ENCODE results near the gene ANKRD31. TPM values are rescaled to one million over a fixed set of nuclear protein-coding genes. Genes with fewer than 3 reads are reported as not detected.
"Not testable (repeated sequence)": the region's sequence is repeated elsewhere in the genome, so short reads cannot be mapped to it uniquely, and the experiment has no call there.

The ANKRD31 gene
- polyA plus RNA-seq, 6 donors from 2014 or later = 0.04 to 0.27 (median 0.08) TPM; not detected in 1

DNA sequence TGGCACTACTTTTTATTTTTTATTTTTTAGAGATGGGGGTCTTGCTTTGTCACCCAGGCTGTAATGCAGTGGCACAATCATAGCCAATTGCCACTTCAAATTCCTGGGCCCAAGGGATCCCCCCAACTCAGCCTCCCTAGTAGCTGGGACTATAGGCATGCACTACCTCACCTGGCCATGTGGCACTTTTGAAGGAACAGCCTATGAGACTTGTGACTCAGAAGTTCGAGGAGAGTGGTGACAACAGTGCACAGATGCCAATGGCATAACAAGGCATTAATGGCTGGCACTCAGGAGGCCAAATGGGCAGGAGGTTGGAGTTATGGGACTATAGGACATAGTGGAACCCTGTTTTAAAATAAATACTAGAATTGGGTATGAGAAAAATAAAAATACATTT, 33.7 kb downstream of the ANKRD31 start:
- H3K36me3 Mint-ChIP-seq = no peaks in the 10 kb centered on the region
- DNase-seq = no peak
- ATAC-seq (ENCODE audit: low read depth in 2 of 2) = no peak
- no peaks in the 10 kb centered on the region for H3K9me3 Mint-ChIP-seq
- no peak overlapping the region for H3K27ac Mint-ChIP-seq
- H3K4me1 Mint-ChIP-seq = no peaks in the 10 kb centered on the region
- no peak overlapping the region for H3K4me3 Mint-ChIP-seq
- peaks cover 0 to 4% (median 0%) of the 10 kb centered on the region in 3 donors for H3K27me3 Mint-ChIP-seq

DNA sequence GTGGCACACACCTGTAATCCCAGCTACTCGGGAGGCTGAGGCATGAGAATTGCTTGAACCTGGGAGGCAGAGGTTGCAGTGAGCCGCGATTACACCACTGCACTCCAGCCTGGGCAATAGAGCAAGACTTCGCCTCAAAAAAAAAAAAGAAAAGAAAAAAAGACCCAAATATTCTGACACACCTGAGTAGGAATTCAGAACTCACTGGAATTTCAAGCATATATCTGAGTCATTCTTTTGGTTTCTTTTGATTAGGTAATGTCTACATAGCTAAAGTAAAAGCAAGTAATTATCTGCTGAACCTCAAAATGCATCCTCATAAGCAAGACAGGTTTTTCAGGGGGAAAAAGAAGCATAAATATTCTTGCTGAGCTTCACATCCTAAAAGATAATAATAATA, 35.9 kb downstream of the ANKRD31 start:
- DNase-seq (no peak), ATAC-seq (ENCODE audit: low read depth in 2 of 2) (no peak)
- Mint-ChIP-seq H3K36me3 (no peaks in the 10 kb centered on the region), H3K27me3 (peaks cover 0 to 4% (median 0%) of the 10 kb centered on the region in 3 donors), H3K4me1 (no peaks in the 10 kb centered on the region), H3K27ac (no peak overlapping the region), H3K4me3 (no peak overlapping the region), H3K9me3 (no peaks in the 10 kb centered on the region)

DNA sequence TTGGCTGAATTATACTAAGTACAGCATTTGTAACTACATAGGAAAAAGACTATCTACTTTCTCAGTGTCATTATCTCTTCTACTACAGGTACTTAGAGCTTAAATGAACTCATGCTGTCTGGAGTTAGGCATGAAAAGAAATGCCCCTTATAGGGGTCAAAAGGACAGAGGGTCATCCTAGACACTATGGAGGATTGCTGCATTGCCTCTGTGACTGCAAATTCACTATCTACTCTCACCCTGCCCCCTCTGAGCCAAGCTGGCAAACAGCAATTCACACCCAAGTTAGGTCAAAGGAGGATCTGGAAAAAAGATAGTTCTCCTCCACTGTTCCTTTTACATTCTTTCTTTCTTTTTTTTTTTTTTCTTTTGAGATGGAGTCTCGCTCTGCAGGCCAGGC, 36.7 kb downstream of the ANKRD31 start:
- Mint-ChIP-seq H3K27me3 (peaks cover 0 to 5% (median 0%) of the 10 kb centered on the region in 3 donors), H3K4me1 (no peaks in the 10 kb centered on the region), H3K9me3 (no peaks in the 10 kb centered on the region), H3K36me3 (no peaks in the 10 kb centered on the region), H3K27ac (no peak overlapping the region), H3K4me3 (no peak overlapping the region)
- DNase-seq (no peak), ATAC-seq (ENCODE audit: low read depth in 2 of 2) (no peak)

DNA sequence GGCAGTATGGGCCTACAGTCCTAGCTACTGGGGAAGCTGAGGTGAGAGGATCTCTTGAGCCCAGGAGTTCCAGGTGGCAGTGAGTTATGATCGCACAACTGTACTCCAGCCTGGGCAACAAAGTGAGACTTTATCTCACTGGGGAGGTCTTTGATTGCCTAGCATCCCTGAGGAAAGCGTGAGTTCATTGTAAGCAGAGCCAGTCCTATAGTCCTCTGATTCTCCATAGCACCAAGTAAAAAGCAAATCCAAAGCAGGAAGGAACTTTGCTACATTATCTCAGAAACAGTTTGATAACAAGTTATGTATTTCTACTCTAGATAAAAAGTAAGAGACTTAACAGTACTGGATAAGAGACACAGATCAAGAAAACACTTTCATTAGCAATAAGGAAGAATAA, 37.6 kb downstream of the ANKRD31 start:
- peaks cover 0 to 8% (median 0%) of the 10 kb centered on the region in 3 donors for H3K27me3 Mint-ChIP-seq
- H3K9me3 Mint-ChIP-seq = no peaks in the 10 kb centered on the region
- H3K4me3 Mint-ChIP-seq = no peak overlapping the region
- ATAC-seq (ENCODE audit: low read depth in 2 of 2) (no peak), DNase-seq (no peak)
- H3K27ac Mint-ChIP-seq = no peak overlapping the region
- H3K36me3 Mint-ChIP-seq = no peaks in the 10 kb centered on the region
- H3K4me1 Mint-ChIP-seq = no peaks in the 10 kb centered on the region

DNA sequence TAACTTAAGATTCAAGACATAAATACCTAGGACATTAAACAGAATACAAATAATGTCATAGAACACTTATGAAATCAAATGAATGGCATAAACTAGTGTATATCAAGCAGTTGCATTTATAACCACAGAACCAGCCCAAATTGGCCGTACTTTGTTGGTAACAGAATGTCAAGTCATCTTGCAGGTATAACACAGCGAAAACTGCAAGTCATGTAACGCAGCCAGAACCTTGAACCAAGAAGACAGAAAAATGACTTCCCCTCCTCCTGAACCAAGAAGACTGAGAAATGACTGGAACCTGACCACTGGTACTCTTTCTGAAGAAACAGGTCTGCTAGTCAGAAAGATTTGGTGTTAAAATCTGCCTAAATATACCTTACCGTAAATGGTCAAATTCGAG, 38.9 kb downstream of the ANKRD31 start:
- Mint-ChIP-seq H3K9me3 (peaks cover 0 to 2% (median 0%) of the 10 kb centered on the region in 7 donors), H3K4me3 (no peak overlapping the region), H3K27ac (no peak overlapping the region), H3K27me3 (peaks cover 0 to 17% (median 0%) of the 10 kb centered on the region in 3 donors), H3K4me1 (no peaks in the 10 kb centered on the region), H3K36me3 (no peaks in the 10 kb centered on the region)
- DNase-seq (no peak), ATAC-seq (ENCODE audit: low read depth in 2 of 2) (no peak)

DNA sequence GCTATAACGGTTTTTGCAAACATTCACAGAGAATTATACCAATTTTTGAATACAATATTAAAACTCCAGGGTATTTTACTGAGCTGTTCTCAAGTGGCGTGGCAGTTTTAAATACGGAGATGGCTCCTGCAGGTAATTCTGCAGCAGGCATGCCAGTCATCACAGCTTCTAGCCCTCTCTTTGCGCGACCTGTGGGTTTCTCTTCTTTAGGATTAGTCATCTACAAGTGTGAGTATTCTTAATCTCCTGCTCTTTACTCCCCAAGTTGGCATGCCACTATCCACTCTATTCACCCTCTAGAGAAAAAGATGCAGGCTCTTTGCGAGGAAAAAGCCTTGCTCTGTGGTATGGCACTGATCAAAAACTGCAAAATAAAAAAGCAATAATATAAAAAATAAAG, 43.9 kb downstream of the ANKRD31 start:
- ATAC-seq (ENCODE audit: low read depth in 2 of 2) (no peak), DNase-seq (no peak)

DNA sequence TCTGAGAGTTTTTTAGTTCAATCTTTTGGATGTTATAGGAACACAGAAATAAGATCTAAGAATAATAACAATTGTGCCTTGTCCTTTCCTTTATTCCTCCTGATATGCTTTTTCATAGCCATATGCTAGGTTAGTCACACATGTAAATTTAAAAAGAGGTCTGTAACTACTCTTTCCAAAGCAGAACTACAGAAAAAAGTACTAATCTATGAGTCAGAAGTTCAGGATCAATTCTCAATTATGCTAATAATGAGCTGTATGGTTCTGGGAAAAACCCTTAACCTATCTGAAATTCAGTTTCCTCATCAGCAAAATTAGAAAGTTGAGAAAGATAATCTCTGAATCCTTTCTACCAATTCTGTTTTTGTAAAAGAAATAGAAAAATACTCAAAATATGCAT, 44.4 kb downstream of the ANKRD31 start:
- ATAC-seq (ENCODE audit: low read depth in 2 of 2) (no peak), DNase-seq (no peak)
- Mint-ChIP-seq H3K4me3 (no peak overlapping the region), H3K9me3 (peaks cover 0 to 3% (median 0%) of the 10 kb centered on the region in 7 donors), H3K4me1 (no peaks in the 10 kb centered on the region), H3K27ac (no peak overlapping the region), H3K27me3 (peaks cover 0 to 19% (median 0%) of the 10 kb centered on the region in 3 donors), H3K36me3 (no peaks in the 10 kb centered on the region)

More for the DNA sequence above, 43.9 kb downstream of the ANKRD31 start:
- peaks cover 0 to 3% (median 0%) of the 10 kb centered on the region in 7 donors for H3K9me3 Mint-ChIP-seq
- H3K4me1 Mint-ChIP-seq = no peaks in the 10 kb centered on the region
- no peak overlapping the region for H3K4me3 Mint-ChIP-seq
- H3K36me3 Mint-ChIP-seq = no peaks in the 10 kb centered on the region
- H3K27ac Mint-ChIP-seq = no peak overlapping the region
- peaks cover 0 to 19% (median 0%) of the 10 kb centered on the region in 3 donors for H3K27me3 Mint-ChIP-seq

DNA sequence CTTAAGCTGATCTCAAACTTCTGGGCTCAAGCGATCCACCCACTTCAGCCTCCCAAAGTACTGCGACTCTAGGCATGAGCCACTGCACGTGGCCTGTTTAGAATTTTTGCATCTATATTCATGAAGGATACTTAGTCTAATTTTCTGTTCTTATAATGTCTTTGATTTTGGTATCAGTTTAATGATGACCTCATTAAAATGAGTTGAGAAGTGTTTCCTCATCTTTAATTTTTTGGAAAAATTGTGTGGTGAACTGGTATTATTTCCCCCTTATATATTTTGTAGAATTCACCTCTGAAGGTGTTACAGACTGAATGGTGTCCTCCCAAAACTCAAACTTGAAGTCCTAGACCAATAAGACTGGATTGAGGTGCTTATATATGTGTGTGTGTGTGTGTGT, 46.5 kb downstream of the ANKRD31 start:
- H3K4me1 Mint-ChIP-seq = no peaks in the 10 kb centered on the region
- H3K27me3 Mint-ChIP-seq = peaks cover 0 to 14% (median 1%) of the 10 kb centered on the region in 3 donors
- H3K27ac Mint-ChIP-seq = no peak overlapping the region
- H3K4me3 Mint-ChIP-seq = no peak overlapping the region
- no peak for ATAC-seq (ENCODE audit: low read depth in 2 of 2)
- no peak for DNase-seq
- H3K9me3 Mint-ChIP-seq = peaks cover 0 to 3% (median 0%) of the 10 kb centered on the region in 7 donors
- H3K36me3 Mint-ChIP-seq = no peaks in the 10 kb centered on the region

DNA sequence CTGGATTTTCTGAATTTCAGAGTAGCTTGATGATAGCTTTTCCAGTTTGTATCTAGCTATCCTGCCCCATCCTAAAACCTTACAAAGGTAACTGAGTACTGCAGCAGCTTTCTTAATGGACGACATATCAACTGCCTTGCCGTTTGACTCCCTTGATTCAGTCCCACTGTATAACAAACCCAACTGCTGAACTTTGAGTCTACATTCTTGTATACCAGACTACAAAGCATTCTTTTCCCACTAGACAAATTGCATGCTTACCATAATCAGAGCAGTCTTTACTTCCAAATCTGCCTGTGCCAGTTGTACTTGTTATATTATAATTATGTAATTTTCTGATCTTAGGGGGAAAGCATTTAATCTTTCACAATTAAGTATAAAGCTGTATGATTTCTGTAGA, 47.3 kb downstream of the ANKRD31 start:
- Mint-ChIP-seq H3K27ac (no peak overlapping the region), H3K27me3 (peaks cover 0 to 14% (median 5%) of the 10 kb centered on the region in 3 donors), H3K36me3 (no peaks in the 10 kb centered on the region), H3K4me3 (no peak overlapping the region), H3K4me1 (no peaks in the 10 kb centered on the region), H3K9me3 (peaks cover 0 to 10% (median 0%) of the 10 kb centered on the region in 7 donors)
- ATAC-seq (ENCODE audit: low read depth in 2 of 2) (no peak), DNase-seq (no peak)

DNA sequence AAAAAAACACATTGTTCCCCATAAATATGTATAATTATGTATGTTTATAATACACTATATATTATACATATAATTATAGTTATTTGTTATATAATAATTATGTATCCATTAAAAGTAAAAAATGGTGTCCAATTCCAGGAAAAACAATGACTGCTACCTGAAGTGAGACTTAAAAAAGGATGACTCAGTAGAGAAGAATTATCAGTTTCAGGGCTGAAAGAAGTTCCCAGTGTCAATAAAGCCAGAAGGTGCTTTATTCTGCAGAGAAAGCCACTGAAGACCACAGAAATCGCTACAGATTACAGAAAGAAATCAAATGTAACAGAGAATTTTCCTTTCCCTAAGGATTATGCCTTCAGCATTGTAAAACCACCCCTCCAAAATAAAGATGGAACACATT, 50.9 kb downstream of the ANKRD31 start:
- H3K27me3 Mint-ChIP-seq = peaks cover 0 to 12% (median 5%) of the 10 kb centered on the region in 3 donors
- no peak overlapping the region for H3K27ac Mint-ChIP-seq
- H3K4me1 Mint-ChIP-seq = no peaks in the 10 kb centered on the region
- H3K9me3 Mint-ChIP-seq = peaks cover 0 to 11% (median 4%) of the 10 kb centered on the region in 7 donors
- no peaks in the 10 kb centered on the region for H3K36me3 Mint-ChIP-seq
- H3K4me3 Mint-ChIP-seq = no peak overlapping the region
- ATAC-seq (ENCODE audit: low read depth in 2 of 2) (no peak), DNase-seq (no peak)

DNA sequence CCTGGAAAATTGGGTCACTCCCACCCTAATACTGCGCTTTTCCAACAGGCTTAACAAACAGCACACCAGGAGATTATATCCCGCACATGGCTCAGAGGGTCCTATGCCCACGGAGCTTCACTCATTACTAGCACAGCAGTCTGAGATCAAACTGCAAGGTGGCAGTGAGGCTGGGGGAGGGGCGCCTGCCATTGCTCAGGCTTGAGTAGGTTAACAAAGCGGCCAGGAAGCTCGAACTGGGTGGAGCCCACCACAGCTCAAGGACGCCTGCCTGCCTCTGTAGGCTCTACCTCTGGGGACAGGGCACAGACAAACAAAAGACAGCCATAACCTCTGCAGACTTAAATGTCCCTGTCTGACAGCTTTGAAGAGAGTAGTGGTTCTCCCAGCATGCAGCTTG, 60.7 kb downstream of the ANKRD31 start:
- peaks cover 4 to 45% (median 23%) of the 10 kb centered on the region in 7 donors for H3K9me3 Mint-ChIP-seq
- not testable (repeated sequence) for H3K4me1 Mint-ChIP-seq; H3K36me3 Mint-ChIP-seq; DNase-seq; H3K27me3 Mint-ChIP-seq; H3K4me3 Mint-ChIP-seq; H3K27ac Mint-ChIP-seq; ATAC-seq (ENCODE audit: low read depth in 2 of 2)

DNA sequence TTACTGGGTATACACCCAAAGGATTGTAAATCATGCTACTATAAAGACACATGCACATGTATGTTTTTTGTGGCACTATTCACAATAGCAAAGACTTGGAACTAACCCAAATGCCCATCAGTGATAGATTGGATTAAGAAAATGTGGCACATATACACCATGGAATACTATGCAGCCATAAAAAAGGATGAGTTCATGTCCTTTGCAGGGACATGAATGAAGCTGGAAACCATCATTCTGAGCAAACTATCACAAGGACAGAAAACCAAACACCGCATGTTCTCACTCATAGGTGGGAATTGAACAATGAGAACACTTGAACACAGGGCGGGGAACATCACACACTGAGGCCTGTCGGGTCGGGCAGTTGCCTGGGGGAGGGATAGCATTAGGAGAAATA, 61.8 kb downstream of the ANKRD31 start:
- H3K4me3 Mint-ChIP-seq; DNase-seq; H3K4me1 Mint-ChIP-seq; ATAC-seq (ENCODE audit: low read depth in 2 of 2); H3K36me3 Mint-ChIP-seq; H3K27me3 Mint-ChIP-seq; H3K27ac Mint-ChIP-seq: not testable (repeated sequence)
- peaks cover 4 to 45% (median 22%) of the 10 kb centered on the region in 7 donors for H3K9me3 Mint-ChIP-seq

DNA sequence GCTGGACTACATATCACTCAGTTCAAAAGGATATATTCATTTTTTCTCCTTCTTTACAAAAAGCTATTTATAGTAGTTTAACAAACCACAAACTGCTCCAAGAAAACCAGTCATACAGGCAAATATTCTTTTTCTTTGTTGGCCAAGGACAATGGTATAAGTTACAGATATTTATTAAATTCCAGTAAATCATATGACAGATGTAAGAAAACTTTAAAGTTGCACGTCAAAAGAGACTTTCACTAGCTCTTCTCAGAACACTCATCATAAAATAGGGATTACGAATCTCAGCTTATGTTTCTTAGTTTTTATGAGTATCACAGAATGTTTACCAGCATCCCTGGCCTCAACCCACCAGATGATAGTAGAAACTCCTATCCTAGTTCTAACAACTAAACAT, 67.2 kb downstream of the ANKRD31 start:
- Mint-ChIP-seq H3K27me3 (peaks cover 0 to 5% (median 0%) of the 10 kb centered on the region in 3 donors), H3K4me3 (no peak overlapping the region)

DNA sequence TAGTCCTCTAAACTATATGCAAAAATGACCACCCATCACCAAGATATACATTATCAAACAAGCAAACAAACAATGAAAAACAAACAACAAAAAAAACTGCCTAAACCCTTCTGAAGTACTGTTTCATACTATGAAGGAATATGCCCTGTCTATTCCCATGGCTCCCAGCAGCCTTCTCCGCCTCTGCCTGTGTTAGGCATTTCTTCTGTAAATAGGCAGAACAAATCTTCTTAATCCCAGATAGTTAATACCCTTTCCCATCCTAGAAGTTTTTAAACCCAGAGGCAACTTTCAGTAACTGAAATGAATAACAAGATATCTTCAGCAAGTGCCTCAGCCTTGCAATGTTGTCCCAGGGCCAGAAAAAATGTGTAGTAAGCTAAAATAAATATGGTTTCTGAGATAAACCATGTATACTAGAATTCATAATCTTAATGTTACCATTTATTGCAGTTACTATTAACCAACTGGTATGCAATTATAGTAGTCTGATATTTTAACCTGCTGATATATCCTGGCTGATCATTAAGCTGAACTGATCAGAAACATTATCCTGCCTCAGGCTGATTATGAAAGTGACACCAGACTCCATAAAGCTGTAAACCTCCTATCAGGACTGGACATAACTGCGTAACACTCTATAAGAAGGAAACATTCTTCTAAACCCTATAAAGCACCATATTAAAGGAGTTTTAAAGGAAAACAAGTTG, 68.5 kb downstream of the ANKRD31 start:
- Mint-ChIP-seq H3K9me3 (peaks cover 0 to 8% (median 0%) of the 10 kb centered on the region in 7 donors), H3K27me3 (peaks cover 0 to 5% (median 0%) of the 10 kb centered on the region in 3 donors), H3K36me3 (no peaks in the 10 kb centered on the region), H3K4me3 (no peak overlapping the region), H3K27ac (no peak overlapping the region), H3K4me1 (no peaks in the 10 kb centered on the region)
- DNase-seq (no peak), ATAC-seq (ENCODE audit: low read depth in 2 of 2) (no peak)

More for the DNA sequence above, 67.2 kb downstream of the ANKRD31 start:
- H3K9me3 Mint-ChIP-seq = peaks cover 0 to 21% (median 8%) of the 10 kb centered on the region in 7 donors
- no peak overlapping the region for H3K27ac Mint-ChIP-seq
- H3K36me3 Mint-ChIP-seq = no peaks in the 10 kb centered on the region
- ATAC-seq (ENCODE audit: low read depth in 2 of 2) (no peak), DNase-seq (no peak)
- no peaks in the 10 kb centered on the region for H3K4me1 Mint-ChIP-seq
